ENCODE data around the gene UNC5A. TPM values are rescaled to one million over a fixed set of nuclear protein-coding genes. Genes with fewer than 3 reads are reported as not detected.

Gene UNC5A
- polyA plus RNA-seq, 1 donor from 2014 or later = not detected

DNA sequence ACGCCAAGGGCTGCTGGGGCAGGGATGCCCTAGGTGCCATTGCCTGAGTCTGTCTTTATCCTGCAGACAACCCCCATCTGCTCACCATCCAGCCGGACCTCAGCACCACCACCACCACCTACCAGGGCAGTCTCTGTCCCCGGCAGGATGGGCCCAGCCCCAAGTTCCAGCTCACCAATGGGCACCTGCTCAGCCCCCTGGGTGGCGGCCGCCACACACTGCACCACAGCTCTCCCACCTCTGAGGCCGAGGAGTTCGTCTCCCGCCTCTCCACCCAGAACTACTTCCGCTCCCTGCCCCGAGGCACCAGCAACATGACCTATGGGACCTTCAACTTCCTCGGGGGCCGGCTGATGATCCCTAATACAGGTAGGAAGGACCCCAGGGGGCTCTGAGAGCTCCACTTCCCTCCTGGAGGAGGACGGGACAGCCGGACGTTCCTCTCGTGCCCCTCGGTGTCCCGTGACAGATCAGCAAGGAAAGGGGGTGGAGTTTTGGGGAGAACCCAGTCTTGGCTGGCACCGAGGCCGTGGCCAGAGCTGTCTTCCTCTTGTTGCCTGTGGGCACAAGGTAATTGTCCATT, 63.9 kb downstream of the UNC5A start:
- Mint-ChIP-seq H3K27ac (peak overlapping the region in 1 of 3 donors; percentile 71), H3K9me3 (peaks cover 0 to 3% (median 0%) of the 10 kb centered on the region in 3 donors), H3K4me3 (no peak overlapping the region), H3K27me3 (peaks cover 23% of the 10 kb centered on the region), H3K4me1 (no peaks in the 10 kb centered on the region), H3K36me3 (peaks cover 1% of the 10 kb centered on the region)

DNA sequence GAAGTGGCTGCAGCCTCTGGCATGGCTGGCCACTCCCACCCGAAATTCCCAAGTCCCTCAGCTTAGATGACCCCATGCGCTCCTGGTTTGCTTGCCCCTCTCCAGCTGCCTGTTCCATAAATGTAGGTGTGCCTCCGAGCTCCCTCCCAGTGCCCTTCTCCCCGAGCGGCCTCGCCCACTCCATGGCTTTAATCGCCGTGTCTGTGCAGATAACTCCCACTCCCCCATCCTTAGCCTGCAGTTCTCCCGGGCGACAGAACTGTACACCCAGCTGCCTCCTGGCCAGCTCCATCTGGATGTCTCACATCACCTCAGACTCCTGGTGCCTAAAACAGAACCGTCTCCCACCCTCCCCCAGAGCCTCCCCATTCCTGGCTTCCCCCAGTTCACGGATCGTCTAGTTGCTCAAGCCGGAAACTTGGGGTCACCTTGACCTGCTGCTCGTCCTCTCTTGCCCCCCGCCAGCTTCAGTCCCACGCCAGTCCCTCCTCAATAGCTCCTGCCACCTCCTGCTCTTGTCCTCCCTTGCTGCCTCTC, 64.7 kb downstream of the UNC5A start:
- no peak overlapping the region for H3K4me3 Mint-ChIP-seq
- H3K36me3 Mint-ChIP-seq = peaks cover 1% of the 10 kb centered on the region
- H3K27me3 Mint-ChIP-seq = peaks cover 23% of the 10 kb centered on the region
- H3K9me3 Mint-ChIP-seq = peaks cover 0 to 3% (median 0%) of the 10 kb centered on the region in 3 donors
- peak overlapping the region in 1 of 3 donors; percentile 95 for H3K27ac Mint-ChIP-seq
- H3K4me1 Mint-ChIP-seq = no peaks in the 10 kb centered on the region

GRCh38 chr5:176875783-176876505, 65.6 kb downstream of the UNC5A start:
- peak overlapping the region in 1 of 3 donors; percentile 95 for H3K27ac Mint-ChIP-seq
- no peak overlapping the region for H3K4me3 Mint-ChIP-seq
- H3K36me3 Mint-ChIP-seq = peaks cover 1% of the 10 kb centered on the region
- no peaks in the 10 kb centered on the region for H3K4me1 Mint-ChIP-seq
- H3K27me3 Mint-ChIP-seq = peaks cover 23% of the 10 kb centered on the region
- peaks cover 0 to 3% (median 0%) of the 10 kb centered on the region in 3 donors for H3K9me3 Mint-ChIP-seq

GRCh38 chr5:176876506-176877431, 66.4 kb downstream of the UNC5A start:
- H3K36me3 Mint-ChIP-seq = peaks cover 1% of the 10 kb centered on the region
- H3K4me3 Mint-ChIP-seq = no peak overlapping the region
- H3K9me3 Mint-ChIP-seq = peaks cover 0 to 3% (median 0%) of the 10 kb centered on the region in 3 donors
- H3K27me3 Mint-ChIP-seq = peaks cover 25% of the 10 kb centered on the region
- no peaks in the 10 kb centered on the region for H3K4me1 Mint-ChIP-seq
- no peak overlapping the region for H3K27ac Mint-ChIP-seq

DNA sequence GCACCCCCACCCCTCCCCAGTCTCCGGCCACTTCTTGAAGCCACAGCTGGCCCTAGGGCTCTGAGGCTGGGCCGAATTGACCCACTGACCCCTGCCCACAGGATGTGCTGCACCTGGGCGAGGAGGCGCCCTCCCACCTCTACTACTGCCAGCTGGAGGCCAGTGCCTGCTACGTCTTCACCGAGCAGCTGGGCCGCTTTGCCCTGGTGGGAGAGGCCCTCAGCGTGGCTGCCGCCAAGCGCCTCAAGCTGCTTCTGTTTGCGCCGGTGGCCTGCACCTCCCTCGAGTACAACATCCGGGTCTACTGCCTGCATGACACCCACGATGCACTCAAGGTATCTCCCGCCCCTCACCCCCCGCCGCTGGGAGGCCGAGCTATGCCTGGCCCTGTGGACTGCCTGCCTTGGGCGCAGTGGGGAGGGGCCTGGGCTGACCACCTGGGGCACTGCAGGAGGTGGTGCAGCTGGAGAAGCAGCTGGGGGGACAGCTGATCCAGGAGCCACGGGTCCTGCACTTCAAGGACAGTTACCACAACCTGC, 67.5 kb downstream of the UNC5A start:
- H3K36me3 Mint-ChIP-seq = peaks cover 1% of the 10 kb centered on the region
- H3K4me3 Mint-ChIP-seq = no peak overlapping the region
- H3K4me1 Mint-ChIP-seq = no peaks in the 10 kb centered on the region
- peaks cover 27% of the 10 kb centered on the region for H3K27me3 Mint-ChIP-seq
- peaks cover 0 to 3% (median 0%) of the 10 kb centered on the region in 3 donors for H3K9me3 Mint-ChIP-seq
- H3K27ac Mint-ChIP-seq = no peak overlapping the region

- Mint-ChIP-seq H3K27me3 (peaks cover 30% of the 10 kb centered on the region), H3K27ac (no peak overlapping the region), H3K4me3 (no peak overlapping the region), H3K4me1 (no peaks in the 10 kb centered on the region), H3K36me3 (no peaks in the 10 kb centered on the region), H3K9me3 (peaks cover 0 to 3% (median 0%) of the 10 kb centered on the region in 3 donors)
Measured at GRCh38 chr5:176878463-176878862, 68.1 kb downstream of the UNC5A start.

- Mint-ChIP-seq H3K27me3 (peaks cover 30% of the 10 kb centered on the region), H3K9me3 (peaks cover 0 to 3% (median 0%) of the 10 kb centered on the region in 3 donors), H3K4me1 (no peaks in the 10 kb centered on the region), H3K4me3 (no peak overlapping the region), H3K36me3 (no peaks in the 10 kb centered on the region), H3K27ac (no peak overlapping the region)
Measured at GRCh38 chr5:176878906-176879662, 68.7 kb downstream of the UNC5A start.

GRCh38 chr5:176879663-176880361, 69.5 kb downstream of the UNC5A start:
- Mint-ChIP-seq H3K9me3 (peaks cover 0 to 3% (median 0%) of the 10 kb centered on the region in 3 donors), H3K4me1 (peaks cover 0 to 3% (median 0%) of the 10 kb centered on the region in 3 donors), H3K27me3 (peaks cover 29% of the 10 kb centered on the region), H3K27ac (no peak overlapping the region), H3K36me3 (no peaks in the 10 kb centered on the region), H3K4me3 (no peak overlapping the region)

GRCh38 chr5:176880366-176881020, 70.1 kb downstream of the UNC5A start:
- Mint-ChIP-seq H3K4me1 (peaks cover 0 to 4% (median 0%) of the 10 kb centered on the region in 3 donors), H3K4me3 (no peak overlapping the region), H3K36me3 (no peaks in the 10 kb centered on the region), H3K27ac (no peak overlapping the region), H3K27me3 (peaks cover 26% of the 10 kb centered on the region), H3K9me3 (peaks cover 0 to 3% (median 0%) of the 10 kb centered on the region in 3 donors)

- no peak overlapping the region for H3K4me3 Mint-ChIP-seq
- H3K27me3 Mint-ChIP-seq = peaks cover 20% of the 10 kb centered on the region
- H3K36me3 Mint-ChIP-seq = no peaks in the 10 kb centered on the region
- no peak overlapping the region for H3K27ac Mint-ChIP-seq
- H3K4me1 Mint-ChIP-seq = peaks cover 0 to 4% (median 0%) of the 10 kb centered on the region in 3 donors
- H3K9me3 Mint-ChIP-seq = no peaks in the 10 kb centered on the region
Measured at GRCh38 chr5:176881021-176881749, 70.8 kb downstream of the UNC5A start.

- Mint-ChIP-seq H3K27ac (no peak overlapping the region), H3K9me3 (no peaks in the 10 kb centered on the region), H3K27me3 (peaks cover 13% of the 10 kb centered on the region), H3K36me3 (no peaks in the 10 kb centered on the region), H3K4me1 (peaks cover 0 to 4% (median 0%) of the 10 kb centered on the region in 3 donors), H3K4me3 (peak overlapping the region in 1 of 4 donors; percentile 67)
Measured at GRCh38 chr5:176881816-176882566, 71.6 kb downstream of the UNC5A start.

DNA sequence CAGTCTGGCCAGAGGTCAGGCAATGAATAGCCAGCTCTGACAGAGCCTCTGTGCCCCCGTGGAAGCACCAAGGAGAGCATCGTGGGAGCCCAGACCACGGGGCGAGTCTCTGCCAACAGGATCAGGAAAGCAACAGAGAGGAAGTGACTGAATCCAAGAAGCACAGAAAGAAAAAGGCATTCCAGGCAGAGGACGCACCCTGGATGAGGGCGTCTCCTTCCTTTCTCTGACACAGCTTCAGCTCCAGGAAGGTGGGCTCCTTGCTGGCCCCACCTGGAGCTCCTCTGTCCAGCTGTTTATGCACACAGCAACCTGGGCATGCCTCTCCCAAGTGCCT, 72.2 kb downstream of the UNC5A start:
- Mint-ChIP-seq H3K4me3 (no peak overlapping the region), H3K4me1 (peaks cover 0 to 4% (median 0%) of the 10 kb centered on the region in 3 donors), H3K36me3 (no peaks in the 10 kb centered on the region), H3K27me3 (peaks cover 12% of the 10 kb centered on the region), H3K9me3 (no peaks in the 10 kb centered on the region), H3K27ac (no peak overlapping the region)
